GM18868 (cell line): ENCODE data around the gene SLC19A1.

Source experiments
- ATAC-seq: cut with Tn5 transposase; IDR thresholded peaks from one replicate; pipeline ENCODE4 v1.9.1; 2021; ENCODE audit warnings: mild to moderate bottlenecking, moderate library complexity; ENCODE audit not compliant: unreplicated experiment

Gene SLC19A1

GRCh38 chr21:45494851-45495680, 47.2 kb downstream of the SLC19A1 start:
- no peak for ATAC-seq

DNA sequence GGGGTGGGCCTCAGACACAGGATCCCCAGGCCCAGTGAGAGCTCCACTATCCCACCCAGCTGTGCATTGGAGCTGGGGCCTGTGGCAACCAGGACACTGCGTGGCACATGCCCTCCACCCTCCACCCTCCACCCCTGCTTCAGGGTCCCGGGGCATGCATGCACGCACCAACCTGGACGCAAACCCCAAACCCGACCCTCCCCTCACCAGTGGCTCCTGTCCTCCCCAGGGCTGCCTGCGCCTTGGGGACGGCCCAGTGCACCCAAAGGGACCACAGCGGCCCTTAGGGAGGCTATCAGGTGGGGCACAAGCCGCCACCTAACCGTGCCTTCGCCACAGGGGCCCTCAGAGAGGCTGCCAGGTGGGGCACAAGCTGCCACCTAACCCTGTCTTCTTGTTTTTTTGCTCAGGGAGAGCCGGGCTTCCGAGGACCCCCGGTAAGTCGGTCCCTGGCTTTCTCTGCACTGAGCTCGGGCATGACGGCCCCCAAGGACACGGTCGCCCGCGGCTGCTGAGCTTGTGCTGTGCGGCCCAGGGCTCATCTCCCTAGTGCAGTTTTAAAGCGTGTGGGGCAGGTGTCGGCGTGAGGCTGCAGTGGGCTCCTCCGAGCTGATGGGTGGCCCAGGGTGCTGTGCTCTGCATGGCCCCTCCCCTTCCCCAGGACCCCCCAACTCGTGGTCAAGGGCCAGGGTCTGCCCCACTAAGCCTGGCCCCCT, 47.9 kb downstream of the SLC19A1 start:
- no peak for ATAC-seq

DNA sequence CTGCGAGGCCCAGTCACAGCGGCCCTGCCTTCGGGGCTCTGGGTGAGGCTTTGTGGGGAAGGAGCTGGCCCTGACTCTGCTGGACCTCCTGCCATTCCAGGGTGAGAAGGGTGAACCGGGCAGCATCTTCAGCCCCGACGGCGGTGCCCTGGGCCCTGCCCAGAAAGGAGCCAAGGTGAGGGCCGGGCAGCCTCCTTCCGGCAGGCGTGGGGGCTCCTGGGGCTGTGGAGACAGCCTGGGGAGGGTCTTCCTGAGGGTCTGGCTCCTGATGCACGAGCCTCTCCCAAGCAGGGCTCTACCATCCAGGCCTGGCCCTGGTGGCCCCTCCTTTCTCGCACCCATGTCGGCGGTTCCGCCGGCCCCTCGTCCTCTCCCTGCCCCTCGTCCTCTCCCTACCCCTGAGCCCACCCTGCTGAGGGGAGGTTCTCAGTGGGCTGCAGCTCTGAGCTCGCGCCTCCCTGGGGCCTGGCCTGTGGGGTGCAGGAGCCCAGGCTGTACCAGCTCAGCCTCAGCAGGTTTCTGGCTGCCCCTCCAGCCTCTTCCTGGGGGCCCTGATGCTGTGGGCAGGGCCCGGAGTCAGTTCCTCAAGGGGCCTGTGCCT, 48.7 kb downstream of the SLC19A1 start:
- no peak for ATAC-seq

DNA sequence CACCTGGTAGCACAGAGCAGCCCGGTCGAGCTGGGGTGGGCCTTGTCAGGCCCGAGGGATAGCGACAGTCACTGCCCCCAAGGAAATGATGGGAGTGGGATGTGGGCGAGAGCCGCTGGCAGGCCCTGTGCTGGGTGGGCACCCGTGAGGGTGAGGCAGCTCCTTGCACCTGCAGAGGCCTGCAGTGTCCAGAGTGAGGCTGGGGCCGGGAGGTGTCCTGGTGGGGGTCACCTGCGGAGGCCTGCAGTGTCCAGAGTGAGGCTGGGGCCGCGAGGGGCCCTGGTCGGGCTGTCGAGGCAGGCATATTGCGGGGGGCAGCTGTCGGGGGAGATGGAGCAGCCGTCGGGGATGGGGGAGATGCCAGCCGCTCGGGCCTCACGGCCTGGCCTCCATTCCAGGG, 49.5 kb downstream of the SLC19A1 start:
- ATAC-seq: no peak

- ATAC-seq: no peak
Observed at GRCh38 chr21:45491623-45492022, 50.6 kb downstream of the SLC19A1 start.

GRCh38 chr21:45491056-45491455, 51.2 kb downstream of the SLC19A1 start:
- no peak for ATAC-seq

- ATAC-seq: no peak
Observed at GRCh38 chr21:45490049-45490731, 52.0 kb downstream of the SLC19A1 start.

DNA sequence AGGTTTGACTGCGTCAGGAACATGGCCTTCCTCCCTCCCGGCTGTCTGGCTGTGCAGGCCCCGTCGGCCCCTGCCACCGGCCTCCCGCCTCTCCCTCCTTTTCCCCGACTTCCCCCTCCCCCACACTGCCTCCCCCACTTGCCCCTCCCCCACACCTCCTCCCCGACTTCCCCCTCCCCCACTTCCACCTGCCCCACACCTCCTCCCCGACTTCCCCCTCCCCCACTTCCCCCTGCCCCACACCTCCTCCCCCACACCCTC, 52.6 kb downstream of the SLC19A1 start:
- no peak for ATAC-seq

GRCh38 chr21:45488931-45489721, 53.1 kb downstream of the SLC19A1 start:
- ATAC-seq: no peak

- ATAC-seq: no peak
Observed at GRCh38 chr21:45487891-45488600, 54.2 kb downstream of the SLC19A1 start.

DNA sequence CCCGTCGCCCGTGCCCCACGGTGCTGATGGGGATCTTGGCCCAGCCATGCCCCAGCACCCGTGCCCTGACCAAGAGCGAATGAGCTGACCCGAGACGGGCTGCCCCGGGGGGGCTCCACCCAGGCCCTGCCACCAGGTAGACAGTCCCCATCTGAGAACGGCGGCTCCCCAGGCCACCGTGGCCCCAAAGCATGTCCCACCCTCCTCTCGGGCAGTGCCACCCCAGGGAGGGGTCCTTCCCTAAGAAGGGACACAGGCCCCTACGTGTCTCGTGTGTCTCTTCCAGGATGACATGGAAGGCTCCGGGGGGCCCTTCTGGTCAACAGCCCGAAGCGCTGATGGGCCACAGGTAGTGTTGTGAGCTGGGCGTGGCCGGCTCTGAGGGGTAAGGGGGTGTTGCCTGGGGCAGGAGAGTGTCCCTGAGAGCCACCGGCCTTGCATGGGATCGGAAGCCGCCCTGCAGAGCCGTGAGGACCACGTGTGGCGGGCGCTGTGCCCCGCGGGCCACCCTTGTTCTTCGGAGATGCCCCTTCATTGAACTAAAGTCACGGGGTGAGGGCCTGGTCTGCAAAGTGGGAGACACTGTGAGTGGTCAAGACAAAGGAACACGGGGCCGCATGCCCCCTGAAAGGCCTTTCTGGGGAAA, 55.0 kb downstream of the SLC19A1 start:
- ATAC-seq: no peak

- no peak for ATAC-seq
Observed at GRCh38 chr21:45486443-45487160, 55.6 kb downstream of the SLC19A1 start.

- no peak for ATAC-seq
Observed at GRCh38 chr21:45485686-45486442, 56.4 kb downstream of the SLC19A1 start.

DNA sequence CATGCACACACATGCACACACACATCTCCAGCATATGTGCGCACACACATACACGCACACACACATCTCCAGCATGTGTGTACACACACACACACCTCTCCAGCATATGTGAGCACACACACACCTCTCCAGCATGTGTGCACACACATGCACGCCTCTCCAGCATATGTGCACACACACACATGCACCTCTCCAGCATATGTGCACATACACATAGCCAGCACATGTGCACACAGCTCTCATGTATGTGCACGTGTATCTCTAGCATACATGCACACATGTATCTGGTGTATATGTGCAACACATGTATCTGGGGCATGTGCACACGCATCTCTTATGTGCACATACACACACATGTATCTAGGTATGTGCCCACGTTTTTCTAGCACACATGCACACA, 57.9 kb downstream of the SLC19A1 start:
- ATAC-seq: no peak

GRCh38 chr21:45482899-45483821, 59.1 kb downstream of the SLC19A1 start:
- no peak for ATAC-seq

DNA sequence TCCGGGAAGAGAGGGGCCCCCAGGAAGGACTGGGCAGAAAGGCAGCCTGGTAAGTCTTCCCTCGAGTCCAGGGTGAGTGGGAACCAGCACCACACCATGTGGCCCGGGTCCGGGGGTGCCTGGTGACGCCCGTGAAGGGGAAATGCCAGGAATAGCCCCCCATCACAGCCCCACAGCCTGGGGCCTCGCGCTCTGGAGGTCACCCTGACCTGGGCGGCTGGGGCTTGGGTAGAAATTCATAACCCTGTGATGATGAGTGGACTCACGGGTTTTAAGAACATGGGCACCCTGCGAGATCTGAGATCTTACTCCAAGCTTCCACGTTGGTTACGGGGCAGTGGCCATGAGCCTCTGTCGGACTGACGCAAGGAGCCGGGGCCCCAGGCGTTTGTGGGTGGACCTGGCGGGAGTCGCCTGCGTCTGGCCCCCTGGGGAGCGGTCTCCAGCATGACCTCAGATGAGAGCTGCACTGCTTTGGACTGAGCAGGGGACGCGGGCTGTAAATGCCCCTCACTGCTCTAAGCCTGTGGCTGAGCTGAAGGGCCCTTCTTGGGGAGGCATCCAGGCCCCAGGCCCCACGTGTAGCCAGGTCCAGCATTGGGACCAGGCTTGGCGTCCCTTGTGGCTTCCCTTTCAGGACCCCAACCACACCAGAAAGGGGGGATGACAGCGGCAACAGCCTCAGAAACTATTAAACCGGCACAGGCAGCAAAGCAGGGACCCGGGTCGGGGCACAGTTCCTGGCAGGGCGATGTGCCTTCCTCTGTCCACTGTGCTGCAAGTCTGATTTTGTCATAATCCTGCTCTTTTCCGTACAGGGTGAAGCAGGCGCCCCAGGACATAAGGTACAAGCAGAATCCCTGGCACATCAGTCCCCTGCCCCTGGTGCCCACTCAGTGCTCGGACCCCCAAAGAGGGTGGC, 60.0 kb downstream of the SLC19A1 start:
- no peak for ATAC-seq
